Neuron (in vitro differentiated cells): ENCODE data around the gene SFXN5.

Experiments
- H2AFZ ChIP-seq: one replicate; pipeline ENCODE4 v1.6.1; 2013; ENCODE audit warnings: low read depth, mild to moderate bottlenecking, inconsistent platforms, low read length, moderate library complexity
- H3K27me3 ChIP-seq: one replicate; pipeline ENCODE4 v1.6.1; 2013; ENCODE audit warnings: low read length; ENCODE audit not compliant: insufficient read depth
- H3K36me3 ChIP-seq: one replicate; pipeline ENCODE4 v1.6.1; 2013; ENCODE audit warnings: low read length; ENCODE audit not compliant: insufficient read depth
- H3K4me1 ChIP-seq: one replicate; pipeline ENCODE4 v1.6.1; 2013; ENCODE audit warnings: low read length; ENCODE audit not compliant: insufficient read depth
- H3K4me3 ChIP-seq: 2 replicates; pipeline ENCODE4 v1.5.1; 2013; ENCODE audit warnings: mild to moderate bottlenecking, low read length, moderate library complexity
- H3K9me3 ChIP-seq: one replicate; pipeline ENCODE4 v1.6.1; 2013; ENCODE audit warnings: low read length

SFXN5 gene

DNA sequence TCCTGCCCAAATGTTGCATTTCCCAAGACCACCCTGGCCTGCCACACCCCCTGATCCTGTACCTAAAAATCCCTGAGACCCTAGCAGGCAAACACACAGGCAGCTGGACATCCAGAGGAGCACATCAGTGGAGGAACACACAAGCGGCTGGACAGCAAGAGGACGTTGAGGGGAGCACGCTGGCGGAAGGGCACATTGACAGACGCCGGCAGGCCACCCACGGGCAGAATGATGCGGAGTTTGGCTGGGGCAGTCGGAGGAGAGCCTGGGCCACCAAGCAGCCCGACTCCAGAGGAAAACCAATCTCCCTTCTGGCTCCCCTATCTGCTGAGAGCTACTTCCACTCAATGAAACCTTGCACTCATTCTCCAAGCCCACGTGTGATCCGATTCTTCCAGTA lies 106.5 kb downstream of the SFXN5 start:
- no peaks in the 10 kb centered on the region for H3K4me1 ChIP-seq
- H3K9me3 ChIP-seq: no peaks in the 10 kb centered on the region
- H3K4me3 ChIP-seq: no peak overlapping the region
- H3K36me3 ChIP-seq: no peaks in the 10 kb centered on the region
- H3K27me3 ChIP-seq: no peaks in the 10 kb centered on the region
- no peak overlapping the region for H2AFZ ChIP-seq

- no peak overlapping the region for H3K4me3 ChIP-seq
Observed at GRCh38 chr2:72964146-72964525, 107.4 kb downstream of the SFXN5 start.

GRCh38 chr2:72963423-72964145 lies 107.9 kb downstream of the SFXN5 start:
- Histone ChIP-seq H3K4me1 (no peaks in the 10 kb centered on the region), H3K4me3 (no peak overlapping the region), H3K9me3 (no peaks in the 10 kb centered on the region), H2AFZ (no peak overlapping the region), H3K27me3 (no peaks in the 10 kb centered on the region), H3K36me3 (no peaks in the 10 kb centered on the region)

More at GRCh38 chr2:72964146-72964525, 107.4 kb downstream of the SFXN5 start:
- H3K36me3 ChIP-seq: no peaks in the 10 kb centered on the region
- H2AFZ ChIP-seq: no peak overlapping the region
- no peaks in the 10 kb centered on the region for H3K4me1 ChIP-seq
- H3K27me3 ChIP-seq: no peaks in the 10 kb centered on the region
- H3K9me3 ChIP-seq: no peaks in the 10 kb centered on the region

GRCh38 chr2:72962911-72963310 lies 108.6 kb downstream of the SFXN5 start:
- Histone ChIP-seq H2AFZ (no peak overlapping the region), H3K36me3 (no peaks in the 10 kb centered on the region), H3K27me3 (no peaks in the 10 kb centered on the region), H3K9me3 (no peaks in the 10 kb centered on the region), H3K4me3 (no peak overlapping the region), H3K4me1 (no peaks in the 10 kb centered on the region)

- Histone ChIP-seq H3K9me3 (no peaks in the 10 kb centered on the region), H2AFZ (no peak overlapping the region), H3K27me3 (no peaks in the 10 kb centered on the region), H3K36me3 (no peaks in the 10 kb centered on the region), H3K4me1 (no peaks in the 10 kb centered on the region), H3K4me3 (no peak overlapping the region)
Observed at GRCh38 chr2:72961853-72962468, 109.6 kb downstream of the SFXN5 start.

- Histone ChIP-seq H3K27me3 (no peaks in the 10 kb centered on the region), H3K36me3 (no peaks in the 10 kb centered on the region), H3K9me3 (no peaks in the 10 kb centered on the region), H3K4me3 (no peak overlapping the region), H3K4me1 (no peaks in the 10 kb centered on the region), H2AFZ (no peak overlapping the region)
Observed at GRCh38 chr2:72961036-72961720, 110.3 kb downstream of the SFXN5 start.

DNA sequence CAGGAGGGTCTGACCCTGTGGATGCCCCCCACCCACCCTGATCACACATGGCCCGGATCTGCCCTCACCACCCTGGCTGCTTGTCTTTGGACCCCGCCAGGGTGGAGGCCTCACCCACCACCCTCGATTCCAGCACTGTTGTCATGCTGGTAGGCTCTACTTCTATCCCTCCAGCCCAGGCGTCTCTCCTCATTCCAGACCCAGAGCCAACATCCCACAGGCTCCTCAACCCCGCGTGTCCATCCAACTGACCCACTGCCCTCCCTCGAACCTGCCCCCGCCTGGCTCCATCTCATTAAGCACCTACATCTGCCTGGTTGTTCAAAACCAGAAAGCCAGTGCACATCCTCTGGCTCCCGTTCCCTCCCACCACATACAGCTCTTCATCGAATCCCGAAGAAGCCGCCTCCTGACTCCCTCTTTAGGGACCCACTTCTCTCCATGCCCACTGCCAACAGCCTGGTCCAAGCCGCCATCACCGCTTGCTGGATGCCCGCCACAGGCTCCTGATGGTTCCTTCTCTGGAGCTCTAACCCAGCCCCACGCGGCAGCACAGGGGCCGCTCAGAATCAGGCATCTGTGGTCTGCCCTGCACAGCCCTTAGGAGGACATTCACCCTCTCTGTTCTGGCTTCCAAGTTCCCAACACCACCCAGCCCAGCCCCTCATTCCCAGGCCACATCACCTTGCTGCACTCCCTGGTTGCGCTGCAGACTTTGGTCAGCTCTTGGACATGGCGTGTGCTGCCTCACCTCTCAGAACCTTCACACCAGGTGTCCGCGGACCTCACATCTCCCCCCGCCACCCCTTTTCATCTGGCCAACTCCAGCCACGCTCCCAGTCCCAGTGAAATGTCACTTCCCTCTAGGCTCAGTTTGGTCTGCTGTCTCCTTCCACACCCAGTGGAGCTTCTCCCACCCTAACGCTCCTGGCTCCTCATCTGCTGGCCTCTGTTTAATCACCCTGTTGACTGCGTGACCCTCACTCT lies 111.2 kb downstream of the SFXN5 start:
- no peak overlapping the region for H2AFZ ChIP-seq
- H3K4me1 ChIP-seq: peaks cover 7% of the 10 kb centered on the region
- no peaks in the 10 kb centered on the region for H3K36me3 ChIP-seq
- H3K27me3 ChIP-seq: no peaks in the 10 kb centered on the region
- H3K4me3 ChIP-seq: no peak overlapping the region
- no peaks in the 10 kb centered on the region for H3K9me3 ChIP-seq

DNA sequence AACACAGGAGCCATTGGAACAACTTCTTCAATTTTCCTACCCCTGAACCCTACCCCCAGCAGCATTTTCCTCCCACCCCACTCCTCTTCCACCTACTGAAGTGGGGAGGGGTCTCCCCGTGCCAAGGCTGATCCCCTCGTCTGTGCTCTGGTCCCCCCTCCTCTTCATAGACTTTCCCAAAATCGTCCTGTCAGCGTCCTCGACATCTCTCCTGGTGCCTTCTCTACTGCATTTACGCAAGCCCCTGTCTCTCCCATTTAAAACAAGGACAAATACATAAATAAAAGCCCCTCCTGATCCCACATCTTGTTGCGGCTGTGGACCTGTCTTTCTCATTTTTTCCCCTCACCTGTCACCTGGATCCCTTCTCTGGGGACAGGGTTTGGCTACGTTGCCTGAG lies 112.0 kb downstream of the SFXN5 start:
- Histone ChIP-seq H3K36me3 (no peaks in the 10 kb centered on the region), H3K4me1 (peaks cover 13% of the 10 kb centered on the region), H3K9me3 (no peaks in the 10 kb centered on the region), H3K4me3 (no peak overlapping the region), H3K27me3 (no peaks in the 10 kb centered on the region), H2AFZ (no peak overlapping the region)

- H2AFZ ChIP-seq: no peak overlapping the region
- H3K4me3 ChIP-seq: no peak overlapping the region
- H3K36me3 ChIP-seq: no peaks in the 10 kb centered on the region
- H3K9me3 ChIP-seq: no peaks in the 10 kb centered on the region
- H3K4me1 ChIP-seq: peaks cover 13% of the 10 kb centered on the region
- no peaks in the 10 kb centered on the region for H3K27me3 ChIP-seq
Observed at GRCh38 chr2:72958542-72959385, 112.7 kb downstream of the SFXN5 start.

DNA sequence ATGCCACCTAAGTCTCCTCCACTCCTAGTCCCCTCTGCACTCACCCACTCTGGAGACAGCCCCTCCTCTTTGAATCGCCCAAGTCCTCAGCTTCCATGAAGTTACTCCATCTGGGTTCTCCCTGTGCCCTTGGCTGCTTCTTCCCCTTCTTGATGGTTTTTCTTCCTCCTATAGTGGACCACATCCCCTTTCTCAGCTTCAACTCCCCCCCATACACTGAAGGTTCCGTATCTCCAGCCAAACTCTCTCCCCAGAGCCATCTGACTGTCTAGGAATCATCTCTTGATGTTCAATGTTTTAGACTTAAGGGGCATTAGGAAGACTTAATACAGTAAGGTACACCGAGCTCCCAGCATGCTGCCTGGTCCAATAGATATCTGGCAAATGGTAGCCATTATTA lies 114.6 kb downstream of the SFXN5 start:
- H2AFZ ChIP-seq: no peak overlapping the region
- peaks cover 13% of the 10 kb centered on the region for H3K4me1 ChIP-seq
- no peak overlapping the region for H3K4me3 ChIP-seq
- H3K27me3 ChIP-seq: no peaks in the 10 kb centered on the region
- H3K9me3 ChIP-seq: no peaks in the 10 kb centered on the region
- no peaks in the 10 kb centered on the region for H3K36me3 ChIP-seq

GRCh38 chr2:72956050-72956395 lies 115.5 kb downstream of the SFXN5 start:
- Histone ChIP-seq H3K4me1 (peaks cover 13% of the 10 kb centered on the region), H3K9me3 (no peaks in the 10 kb centered on the region), H3K36me3 (no peaks in the 10 kb centered on the region), H2AFZ (no peak overlapping the region), H3K4me3 (no peak overlapping the region), H3K27me3 (no peaks in the 10 kb centered on the region)
